Stimulated activated CD8-positive, alpha-beta memory T cell treated with anti-CD3 and anti-CD28 coated beads, Interleukin-4, amount 100 ng/mL, for 48 hours (primary cell): ENCODE measurements around the gene TTI1.
"Not testable (repeated sequence)": the region's sequence is repeated elsewhere in the genome, so short reads cannot be mapped to it uniquely, and the experiment has no call there.

Source experiments
- DNase-seq: peaks from one replicate; pipeline ENCODE4 v3.0.0-alpha.2; 2020

The TTI1 gene

GRCh38 chr20:37986873-37987601 lies 46.2 kb downstream of the TTI1 start:
- no peak for DNase-seq

- no peak for DNase-seq
These were observed 47.0 kb downstream of the TTI1 start for GRCh38 chr20:37986044-37986858.

- no peak for DNase-seq
These were observed 49.1 kb downstream of the TTI1 start for GRCh38 chr20:37984018-37984785.

GRCh38 chr20:37983286-37983685 lies 50.0 kb downstream of the TTI1 start:
- no peak for DNase-seq

GRCh38 chr20:37981568-37981967 lies 51.7 kb downstream of the TTI1 start:
- no peak for DNase-seq

GRCh38 chr20:37980876-37981275 lies 52.4 kb downstream of the TTI1 start:
- DNase-seq, result no peak

GRCh38 chr20:37980383-37980782 lies 52.9 kb downstream of the TTI1 start:
- DNase-seq, result no peak

GRCh38 chr20:37979021-37979985 lies 54.0 kb downstream of the TTI1 start:
- no peak for DNase-seq

GRCh38 chr20:37977786-37978185 lies 55.5 kb downstream of the TTI1 start:
- DNase-seq, result no peak

GRCh38 chr20:37977338-37977737 lies 55.9 kb downstream of the TTI1 start:
- DNase-seq, result no peak

GRCh38 chr20:37976887-37977286 lies 56.4 kb downstream of the TTI1 start:
- no peak for DNase-seq

- DNase-seq, result no peak
These were observed 60.0 kb downstream of the TTI1 start for GRCh38 chr20:37973059-37973910.

GRCh38 chr20:37972256-37973058 lies 60.8 kb downstream of the TTI1 start:
- DNase-seq, result no peak

- DNase-seq, result no peak
These were observed 61.6 kb downstream of the TTI1 start for GRCh38 chr20:37971561-37972127.

GRCh38 chr20:37970856-37971245 lies 62.4 kb downstream of the TTI1 start:
- no peak for DNase-seq

GRCh38 chr20:37969949-37970855 lies 63.1 kb downstream of the TTI1 start:
- DNase-seq, result no peak

GRCh38 chr20:37968841-37969401 lies 64.3 kb downstream of the TTI1 start:
- DNase-seq, result no peak

GRCh38 chr20:37963483-37963882 lies 69.8 kb downstream of the TTI1 start:
- DNase-seq, result not testable (repeated sequence)

GRCh38 chr20:37961066-37961465 lies 72.2 kb downstream of the TTI1 start:
- no peak for DNase-seq
